SW 1271 (cell line): Measurements from ENCODE around the gene PKN1.
"Not testable (repeated sequence)": the region's sequence is repeated elsewhere in the genome, so short reads cannot be mapped to it uniquely, and the experiment has no call there.

ENCODE experiments used
- DNase-seq, 2 experiments: peaks; one replicate each; lab custom pipeline; 2025; lab: John Stamatoyannopoulos, UW

Gene PKN1

DNA sequence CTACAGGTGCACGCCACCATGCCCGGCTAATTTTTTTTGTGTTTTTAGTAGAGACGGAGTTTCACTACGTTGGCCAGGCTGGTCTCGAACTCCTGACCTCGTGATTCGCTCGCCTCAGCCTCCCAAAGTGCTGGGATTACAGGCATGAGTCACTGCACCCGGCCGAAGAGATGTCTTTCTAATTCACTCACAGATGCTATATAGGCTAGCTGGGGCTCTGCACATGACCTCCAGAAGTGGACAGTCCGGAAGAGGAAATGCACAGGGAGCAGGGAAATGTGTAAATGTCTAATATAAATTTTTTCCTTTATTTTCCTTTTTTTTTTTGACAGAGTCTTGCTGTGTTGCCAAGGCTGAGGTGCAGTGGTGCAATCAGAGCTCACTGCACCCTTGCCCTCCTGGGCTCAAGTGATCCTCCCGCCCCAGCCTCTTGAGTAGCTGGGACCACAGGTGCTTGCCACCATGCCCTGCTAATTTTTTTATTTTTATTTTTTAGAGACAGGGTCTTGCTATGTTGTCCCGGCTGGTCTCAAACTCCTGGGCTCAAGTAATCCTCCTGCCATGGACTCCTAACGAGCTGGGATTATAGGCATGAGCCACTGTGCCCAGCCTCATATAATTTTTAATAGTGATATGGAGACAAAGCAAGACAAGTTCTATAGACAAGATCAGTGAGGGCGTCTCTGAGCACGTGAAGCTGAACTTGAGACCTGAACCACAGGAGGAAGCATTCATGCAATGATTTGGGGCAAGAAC, 54.4 kb downstream of the PKN1 start:
- DNase-seq = no peak

DNA sequence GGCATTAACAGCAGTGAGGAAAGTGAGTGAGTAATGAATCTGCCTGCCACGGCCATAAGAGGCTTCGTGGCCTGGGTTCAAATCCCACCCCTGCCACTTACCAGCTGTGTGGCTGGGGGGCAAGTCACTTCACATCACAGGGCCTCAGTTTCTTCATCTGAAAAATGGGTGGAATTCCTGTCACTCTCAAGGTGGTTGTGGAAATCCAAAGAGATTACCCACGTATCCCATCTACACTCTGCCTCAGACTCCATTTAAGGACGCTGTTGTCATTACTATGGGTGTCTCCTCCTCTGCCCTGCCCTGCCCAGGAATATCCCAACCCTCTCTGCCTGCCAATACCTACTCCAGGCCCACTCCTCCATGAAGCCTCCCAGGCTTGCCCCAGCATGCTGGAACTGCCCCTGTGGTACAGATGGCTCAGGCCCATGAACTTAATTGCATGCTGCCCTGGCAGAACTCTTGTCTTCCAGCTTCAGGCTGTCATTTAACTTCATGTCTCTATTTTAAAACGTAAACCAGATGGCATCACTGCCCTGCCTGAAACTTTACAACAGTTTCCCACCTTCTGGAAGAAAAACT, 59.7 kb downstream of the PKN1 start:
- no peak for DNase-seq

DNA sequence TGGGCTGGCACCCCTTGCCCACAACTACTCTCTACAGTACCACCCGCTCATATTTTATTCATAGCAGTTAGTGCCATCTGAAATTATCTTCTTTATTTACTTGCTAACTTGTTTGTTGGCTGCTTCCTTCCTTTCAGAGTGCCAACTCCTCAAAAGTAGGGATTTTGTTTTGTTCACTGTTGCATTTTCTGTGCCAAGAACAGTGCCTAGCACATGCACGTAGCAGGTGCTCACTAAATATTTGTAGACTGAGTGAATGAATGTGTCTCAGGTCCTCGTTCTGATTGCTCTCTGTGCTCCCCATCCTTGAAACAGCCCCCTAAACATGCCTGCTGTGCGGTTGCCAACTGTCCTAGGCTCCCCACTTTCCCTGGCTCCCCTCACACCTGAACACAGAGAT, 61.3 kb downstream of the PKN1 start:
- DNase-seq = no peak

DNA sequence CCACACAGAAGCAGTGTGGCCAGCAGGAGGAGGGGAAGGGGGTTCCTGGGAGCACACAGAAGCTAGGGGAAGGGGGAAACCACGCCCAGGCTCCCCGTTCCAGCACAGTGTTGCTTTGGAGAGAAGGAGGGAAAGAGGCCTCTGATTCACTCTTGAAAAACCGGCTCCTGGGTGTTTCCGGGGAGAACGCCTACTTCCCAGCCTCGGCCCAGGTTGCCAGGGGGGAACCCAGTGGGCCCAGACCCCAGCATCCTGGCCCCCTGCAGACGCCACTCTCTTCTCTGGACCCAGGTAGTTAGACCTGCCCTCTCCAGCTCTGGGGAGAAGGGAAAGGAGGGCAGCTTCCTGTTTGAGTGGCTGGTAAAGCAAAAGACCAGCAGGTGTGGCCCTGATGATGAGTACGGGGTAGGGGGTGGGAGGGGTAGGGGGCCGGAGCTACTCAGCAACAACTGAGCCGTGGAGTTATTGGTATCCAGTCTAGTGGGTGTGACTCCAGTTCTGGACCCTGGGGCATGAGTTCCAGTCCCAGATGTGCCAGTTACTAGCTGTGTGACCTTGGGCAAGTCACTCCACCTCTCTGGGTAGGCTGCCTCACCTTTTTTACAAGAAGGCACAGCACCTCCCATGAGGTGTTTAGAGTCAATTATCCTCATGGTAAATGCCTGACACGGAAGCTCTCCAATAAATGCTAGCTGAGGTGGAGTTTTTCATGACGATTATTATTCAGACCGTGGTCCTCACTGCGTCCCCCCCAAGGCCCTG, 62.0 kb downstream of the PKN1 start:
- DNase-seq = no peak

DNA sequence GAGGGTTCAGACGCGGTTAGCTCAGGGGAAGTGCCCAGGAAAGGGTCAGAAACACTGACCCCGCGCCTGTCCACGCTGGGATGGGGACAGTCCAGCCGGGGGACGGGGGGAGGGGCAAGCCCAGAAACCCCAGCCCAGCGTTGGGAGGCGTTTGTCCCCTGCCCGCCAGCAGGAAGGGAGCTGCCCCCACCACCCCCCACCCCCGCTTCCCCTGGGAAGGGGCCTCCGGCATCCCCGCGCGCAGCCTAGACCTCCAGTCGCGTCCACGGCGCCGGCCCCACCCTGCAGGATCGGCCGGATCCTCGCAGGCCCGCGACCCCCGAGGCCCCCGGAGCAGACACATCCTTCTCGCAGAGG, 62.5 kb downstream of the PKN1 start:
- no peak for DNase-seq

DNA sequence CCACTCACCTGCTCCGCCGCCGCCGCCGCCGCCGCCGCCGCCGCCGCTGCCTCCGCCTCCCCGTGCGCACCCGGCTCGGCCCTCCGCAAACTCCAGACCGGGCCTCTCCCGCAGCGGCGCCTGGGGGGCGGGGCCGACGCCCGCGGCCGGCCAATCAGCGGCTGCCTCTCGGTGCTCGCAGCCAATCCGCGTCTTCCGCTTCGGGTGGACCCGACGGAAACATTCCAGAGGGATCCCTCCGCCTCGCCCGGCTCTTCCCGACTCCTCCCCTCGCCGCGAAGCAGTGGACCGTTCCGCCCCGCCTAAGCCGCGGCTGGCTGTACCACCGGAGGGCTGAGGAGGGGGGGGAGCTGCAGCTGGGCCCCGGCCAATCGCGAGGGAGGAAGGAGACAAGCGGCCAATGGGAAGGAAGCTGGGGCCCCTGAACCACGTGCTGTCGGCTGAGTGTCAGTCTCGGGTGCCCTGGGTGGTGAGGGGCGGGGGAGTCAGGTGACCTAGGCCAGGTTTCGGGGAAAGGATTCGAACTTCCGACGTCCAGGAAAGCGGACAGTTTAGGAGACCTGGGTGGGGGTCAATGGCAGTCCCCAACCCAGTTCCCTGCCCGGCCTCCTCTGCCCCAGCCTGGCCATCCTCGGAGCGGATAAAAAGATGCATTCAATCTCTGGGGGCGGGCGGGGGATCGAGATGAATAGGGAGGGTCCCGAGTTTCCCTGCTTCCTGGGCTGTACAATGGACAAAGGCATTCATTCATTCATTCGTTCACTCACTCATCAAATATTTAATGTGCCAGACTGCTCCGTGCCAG, 63.1 kb downstream of the PKN1 start, which contains the start of gene GIPC1:
TSS of gene GIPC1 (minus strand) at position 99 of the 805 bp plus-strand sequence. CDS start 13,151 bp downstream, outside the sequence.
- peak; percentile 91 to 97 for DNase-seq

DNA sequence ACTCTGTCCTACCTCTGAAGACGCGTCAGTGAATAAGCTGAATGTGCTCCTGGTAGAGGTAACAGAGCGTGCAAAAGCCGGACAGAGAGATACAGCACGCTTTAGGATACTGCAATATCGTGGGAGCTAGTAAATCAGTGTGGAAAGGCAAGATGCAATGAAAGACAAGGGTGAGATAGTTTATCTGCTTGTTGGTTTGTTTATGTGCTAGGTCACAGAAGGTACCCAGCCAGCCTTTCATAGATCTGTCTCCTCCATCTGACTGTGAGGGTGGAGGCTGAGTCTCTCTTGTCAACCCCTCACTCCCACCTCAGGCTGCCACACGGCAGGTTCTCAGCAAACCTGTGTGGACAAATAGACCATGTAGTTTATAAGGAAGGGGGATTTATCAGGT, 63.7 kb downstream of the PKN1 start:
- DNase-seq = no peak

DNA sequence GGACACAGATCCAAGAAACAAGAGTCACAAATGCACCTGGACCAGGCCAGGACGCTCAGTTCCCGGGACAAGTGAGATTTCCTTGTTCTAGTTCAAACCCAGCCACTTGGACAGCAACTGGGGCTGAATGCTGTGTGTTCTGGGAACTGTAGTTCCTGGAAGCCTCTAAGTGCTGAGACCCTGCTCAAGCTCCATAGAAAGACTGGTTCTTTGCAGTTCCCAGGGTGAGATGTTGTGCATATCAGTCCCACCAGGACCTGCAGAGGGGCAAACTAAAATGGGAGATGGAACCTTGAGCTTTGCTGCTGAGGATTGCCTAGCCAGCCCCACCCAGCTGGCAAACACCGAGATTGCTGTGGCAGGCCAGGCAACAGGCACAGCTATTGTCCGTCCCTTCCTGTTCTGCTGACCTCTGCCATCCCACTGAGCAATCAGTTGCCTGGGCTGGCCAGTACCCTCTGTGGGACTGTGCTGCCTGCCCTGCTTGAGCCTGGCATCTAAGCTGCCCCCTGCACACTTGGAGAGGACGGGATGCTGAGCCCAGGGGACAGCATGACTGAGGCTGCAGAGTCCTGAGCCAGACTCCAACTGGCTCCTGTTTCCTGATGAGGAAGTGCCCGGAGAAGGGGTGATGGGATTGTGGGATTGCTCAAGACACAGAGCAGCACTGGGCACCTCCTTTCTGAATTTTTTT, 64.3 kb downstream of the PKN1 start:
- DNase-seq = no peak

DNA sequence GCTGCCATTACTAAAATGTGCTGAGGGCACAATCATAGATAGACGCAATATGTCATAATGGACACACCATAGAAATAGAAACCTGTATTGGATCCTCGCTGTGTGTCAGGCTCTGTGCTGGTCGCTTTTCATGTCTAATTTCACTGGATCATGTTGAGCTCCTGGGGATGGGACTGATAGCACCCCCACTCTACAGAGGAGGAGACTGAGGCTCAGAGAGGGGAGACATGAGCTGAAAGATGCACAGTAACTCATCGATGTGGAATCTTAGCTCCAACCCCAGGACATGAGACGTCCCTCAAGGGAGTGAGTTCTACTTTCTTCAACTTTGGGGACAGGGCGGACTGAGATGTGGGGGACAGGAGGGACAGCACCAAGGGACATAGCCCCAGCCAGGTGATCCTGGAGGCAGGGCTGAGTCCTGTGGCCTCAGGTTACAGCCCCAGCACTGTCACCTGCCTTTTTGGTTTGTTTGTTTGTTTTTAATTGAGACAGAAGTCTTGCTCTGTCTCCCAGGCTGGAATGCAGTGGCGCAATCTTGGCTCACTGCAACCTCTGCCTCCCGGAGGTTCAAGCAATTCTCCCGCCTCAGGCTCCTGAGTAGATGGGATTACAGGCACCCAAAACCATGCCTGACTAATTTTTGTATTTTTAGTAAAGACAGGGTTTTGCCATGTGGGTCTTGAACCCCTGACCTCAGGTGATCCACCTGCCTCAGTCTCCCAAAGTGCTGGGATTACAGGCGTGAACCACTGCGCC, 69.4 kb downstream of the PKN1 start:
- no peak for DNase-seq

DNA sequence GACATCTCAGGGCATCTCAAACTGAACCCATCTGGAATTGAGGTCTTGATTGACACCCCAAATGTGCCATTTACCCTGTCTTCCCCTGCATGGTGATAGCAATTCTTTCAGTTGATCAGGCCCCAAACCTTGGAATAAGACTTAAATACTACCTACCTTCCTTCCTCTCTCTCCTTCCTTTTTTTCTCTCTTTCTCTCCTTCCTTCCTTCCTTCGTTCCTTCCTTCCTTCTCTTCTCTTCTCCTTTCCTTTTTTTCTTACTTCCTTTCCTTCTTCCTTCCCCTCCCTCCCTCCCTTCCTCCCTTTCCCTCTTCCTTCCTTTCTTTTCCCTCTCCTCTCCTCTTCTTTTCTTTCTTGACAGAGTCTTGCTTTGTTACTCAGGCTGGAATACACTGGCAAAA, 70.2 kb downstream of the PKN1 start:
- DNase-seq = no peak

DNA sequence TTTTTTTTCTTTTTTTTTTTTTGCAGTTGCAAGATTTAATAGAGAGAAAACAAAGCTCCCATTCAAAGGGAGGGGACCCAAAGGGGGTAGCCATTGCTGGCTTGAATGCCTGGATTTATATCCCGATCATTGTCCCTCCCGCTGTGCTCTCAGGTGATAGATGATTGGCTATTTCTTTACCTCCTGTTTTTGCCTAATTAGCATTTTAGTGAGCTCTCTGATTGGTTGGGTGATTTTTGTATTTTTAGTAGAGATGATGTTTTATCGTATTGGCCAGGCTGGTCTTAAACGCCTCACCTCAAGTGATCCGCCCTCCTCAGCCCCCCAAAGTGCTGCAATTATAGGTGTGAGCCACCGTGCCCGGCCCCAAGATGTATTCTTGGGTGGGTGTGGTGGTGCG, 71.5 kb downstream of the PKN1 start:
- DNase-seq = not testable (repeated sequence)

DNA sequence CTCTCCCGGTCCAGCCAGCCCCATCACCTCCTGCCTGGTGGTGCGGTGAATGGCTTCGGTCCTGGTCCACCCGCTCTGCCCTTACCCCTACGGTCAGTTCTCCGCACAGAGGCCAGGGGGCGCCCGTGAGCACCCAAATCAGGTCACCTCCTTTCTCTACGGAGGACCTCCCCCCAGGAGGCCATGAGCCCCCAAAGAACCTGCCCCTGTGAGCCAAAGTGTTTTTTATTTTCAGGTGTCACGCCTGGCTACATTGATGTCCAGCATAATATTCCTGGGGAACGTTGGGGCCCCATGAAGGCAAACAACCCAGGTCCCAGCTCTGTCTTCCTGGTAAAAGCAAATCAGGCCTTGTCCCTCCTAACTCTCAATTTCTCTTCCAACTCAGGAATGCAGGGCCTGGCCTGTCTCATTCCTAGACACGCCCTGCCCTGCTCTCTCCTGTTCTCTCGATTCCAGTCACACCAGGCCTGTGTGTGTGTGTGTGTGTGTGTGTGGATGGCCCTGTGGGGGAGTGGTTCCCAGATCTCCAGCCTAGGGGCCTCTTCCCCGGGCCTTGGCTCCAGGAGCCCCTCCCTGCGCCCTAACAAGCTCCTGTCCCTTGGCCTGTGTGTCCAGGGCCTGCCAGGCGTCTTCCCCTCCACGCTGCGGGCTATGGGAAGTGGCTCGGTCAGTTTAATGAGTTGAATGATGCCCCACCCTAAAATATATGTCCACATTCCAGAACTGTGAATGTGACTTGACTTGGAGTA, 72.6 kb downstream of the PKN1 start:
- DNase-seq = peak; percentile 65 to 73

DNA sequence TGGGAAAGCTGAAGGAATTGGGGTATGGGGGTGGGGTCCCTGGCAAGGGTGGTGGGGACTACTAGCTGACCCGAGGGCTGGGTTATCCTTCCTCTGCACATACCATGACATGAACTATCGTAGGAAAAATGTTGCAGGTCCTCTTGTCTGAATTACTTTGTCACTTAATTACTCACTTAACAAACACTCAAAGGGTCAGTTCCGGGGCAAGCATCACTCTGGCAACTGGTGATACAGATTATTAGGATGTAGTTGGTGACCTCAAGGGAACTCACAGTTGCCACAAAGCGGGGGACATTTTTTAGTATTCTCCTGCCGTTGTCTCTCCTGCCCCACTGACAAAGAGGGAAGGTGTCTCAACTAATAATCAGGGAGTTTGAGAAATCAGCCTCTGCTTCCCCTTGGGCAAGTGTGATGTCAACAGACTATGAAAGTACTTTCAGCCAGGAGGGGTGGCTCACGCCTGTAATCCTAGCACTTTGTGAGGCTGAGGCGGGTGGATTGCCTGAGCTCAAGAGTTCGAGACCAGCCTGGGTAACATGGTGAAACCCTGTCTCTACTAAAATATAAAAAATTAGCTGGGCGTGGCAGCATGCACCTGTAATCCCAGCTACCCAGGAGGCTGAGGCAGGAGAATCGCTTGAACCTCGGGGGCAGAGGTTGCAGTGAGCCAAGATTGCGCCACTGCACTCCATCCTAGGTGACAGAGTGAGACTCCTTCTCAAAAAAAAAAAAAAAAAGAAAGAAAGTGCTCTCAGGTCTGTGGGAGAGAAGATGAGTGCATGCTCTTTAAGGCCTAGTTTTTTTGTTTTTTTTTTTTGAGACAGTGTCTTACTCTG, 74.8 kb downstream of the PKN1 start:
- DNase-seq = peak; percentile 75 to 89

DNA sequence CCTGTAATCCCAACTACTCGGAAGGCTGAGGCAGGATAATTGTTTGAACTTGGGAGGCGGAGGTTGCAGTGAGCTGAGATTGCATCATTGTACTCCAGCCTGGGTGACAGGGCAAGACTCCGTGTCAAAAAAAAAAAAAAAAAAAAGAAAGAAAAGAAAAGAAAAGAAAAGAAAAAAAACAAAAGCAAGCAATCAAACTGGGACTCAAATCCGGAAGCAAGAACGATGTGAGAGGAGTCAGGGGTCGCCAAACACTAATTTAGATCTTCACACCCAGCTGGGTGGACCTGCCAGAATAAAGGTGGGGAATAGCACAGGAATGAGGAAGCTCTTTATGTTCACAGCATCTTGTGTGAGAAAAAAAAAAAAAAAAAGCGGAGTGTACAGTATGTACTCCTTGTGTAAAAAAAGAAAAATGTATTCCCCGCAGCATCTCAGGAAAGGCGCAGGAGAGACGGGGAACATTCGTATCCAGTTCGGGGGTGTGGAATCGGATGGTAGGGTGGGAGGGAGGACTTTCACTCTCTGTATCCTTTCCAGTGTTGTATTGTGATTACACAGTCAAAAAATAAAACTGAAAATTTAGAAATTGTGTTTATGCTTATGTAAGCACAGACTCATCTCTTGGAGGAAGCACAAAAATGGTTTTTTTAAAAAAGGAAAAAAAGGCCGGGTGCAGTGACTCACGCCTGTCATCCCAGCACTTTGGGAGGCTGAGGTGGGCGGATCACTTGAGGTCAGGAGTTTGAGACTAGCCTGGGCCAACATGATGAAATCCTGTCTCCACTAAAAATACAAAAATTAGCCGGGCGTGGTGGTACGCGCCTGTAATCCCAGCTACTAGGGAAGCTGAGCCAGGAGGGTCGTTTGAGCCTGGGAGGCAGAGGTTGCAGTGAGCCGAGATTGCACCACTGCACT, 77.5 kb downstream of the PKN1 start:
- no peak for DNase-seq

DNA sequence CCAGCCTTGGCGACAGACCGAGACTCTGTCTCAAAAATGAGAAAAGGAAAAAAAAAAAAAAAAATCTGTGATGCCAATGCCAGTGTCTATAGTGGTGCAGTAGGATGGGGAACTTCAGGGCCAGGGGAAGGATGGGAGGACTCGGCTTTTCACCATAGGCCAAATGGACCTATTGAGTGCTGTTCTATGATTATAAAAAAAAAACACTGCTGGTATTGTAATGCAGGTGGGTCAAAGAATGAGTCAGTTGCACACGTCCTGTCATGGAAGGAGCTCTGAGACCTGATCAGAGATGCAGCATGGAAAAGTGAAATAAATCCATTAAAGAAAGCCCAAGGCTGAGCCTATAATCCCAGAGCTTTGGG, 78.1 kb downstream of the PKN1 start:
- no peak for DNase-seq

DNA sequence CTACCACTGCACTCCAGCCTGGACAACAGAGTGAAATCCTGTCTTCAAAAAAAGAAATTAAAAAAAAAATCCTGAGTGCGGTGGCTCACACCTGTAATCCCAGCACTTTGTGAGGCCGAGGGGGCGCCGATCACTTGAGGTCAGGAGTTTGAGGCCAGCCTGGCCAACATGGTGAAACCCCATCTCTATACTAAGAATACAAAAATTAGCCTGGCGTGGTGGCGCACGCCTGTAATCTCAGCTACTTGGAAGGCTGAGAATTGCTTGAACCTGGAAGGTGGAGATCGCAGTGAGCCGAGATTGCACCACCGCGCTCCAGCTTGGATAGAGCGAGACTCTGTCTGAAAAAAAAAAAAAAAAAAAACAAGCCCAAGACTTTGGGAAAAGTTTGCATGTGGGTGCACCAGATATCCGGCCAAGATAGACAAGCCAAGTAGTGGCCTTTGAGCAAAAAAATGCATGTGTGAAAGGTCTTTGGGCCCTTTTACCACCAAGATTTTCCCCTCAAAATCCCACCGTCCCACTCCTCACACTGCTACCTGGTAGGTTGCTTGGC, 79.4 kb downstream of the PKN1 start:
- DNase-seq = no peak

DNA sequence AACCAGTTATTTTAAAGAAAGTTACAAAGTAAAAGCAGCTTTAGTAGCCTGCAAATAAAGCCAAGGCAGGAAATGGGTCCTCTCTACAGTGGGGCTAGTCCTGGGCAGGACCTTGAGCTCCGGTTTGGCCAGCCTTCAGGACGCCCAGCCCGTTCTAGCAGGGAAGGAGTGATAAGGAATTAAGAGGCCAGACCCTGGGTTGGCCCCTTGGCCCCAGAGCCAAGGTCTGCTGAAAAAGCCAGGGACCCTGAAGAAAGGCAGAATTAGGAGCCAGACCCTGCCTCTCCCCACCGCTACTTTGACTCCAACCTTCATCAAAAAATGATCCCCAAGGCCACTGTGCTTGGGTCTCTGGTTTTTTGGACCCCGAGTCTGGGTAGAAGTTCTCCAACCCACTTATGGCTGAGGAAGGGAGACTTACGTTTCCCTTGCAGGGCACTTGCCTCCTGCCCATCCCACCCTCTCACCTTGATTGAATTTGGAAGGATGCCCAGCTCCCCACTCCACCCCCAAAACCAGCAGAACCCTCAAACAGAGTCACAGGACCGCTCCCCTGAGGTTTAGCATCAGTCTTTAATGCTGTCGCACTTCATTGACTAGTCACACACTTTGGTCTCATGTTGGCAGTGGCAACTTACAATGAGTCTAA, 81.2 kb downstream of the PKN1 start:
- no peak for DNase-seq
